ENCODE measurements around the gene ITPK1. TPM values are rescaled to one million over a fixed set of nuclear protein-coding genes. Genes with fewer than 3 reads are reported as not detected.

The ITPK1 gene
- total and polyA plus RNA-seq, 2 experiments from 2014 or later, result 35.9 to 101 TPM

DNA sequence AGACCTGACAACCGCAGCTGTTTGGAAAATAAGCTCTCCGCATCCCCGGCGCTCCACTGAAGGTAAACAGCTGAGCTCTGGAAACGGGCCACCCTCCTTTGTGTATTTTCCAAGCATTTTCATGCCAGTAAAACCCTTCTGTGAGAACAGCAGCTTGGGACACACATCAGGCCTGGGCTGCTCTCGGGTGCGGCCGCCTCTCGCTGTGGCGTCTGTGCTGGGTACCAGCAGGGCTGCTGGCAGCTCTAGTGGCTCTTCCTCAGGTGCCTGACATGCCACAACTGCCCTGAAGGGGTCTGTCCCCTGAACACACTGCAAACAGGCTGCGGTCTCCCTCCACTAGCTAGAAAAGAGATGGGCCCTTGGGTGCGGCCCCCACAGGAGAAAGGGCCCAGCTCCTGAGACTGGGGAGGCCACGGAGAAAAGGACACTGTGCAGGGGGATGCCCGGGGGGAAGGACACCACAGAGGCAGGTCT, 96.3 kb downstream of the ITPK1 start:
- no peaks in the 10 kb centered on the region for H3K36me3 ChIP-seq (ENCODE audit: insufficient read depth)
- no peak overlapping the region for H2AFZ ChIP-seq
- H3K27me3 ChIP-seq (ENCODE audit: insufficient read depth), result no peaks in the 10 kb centered on the region
- peaks cover 17% of the 10 kb centered on the region; the same call in 1 of the 2 replicates for H3K4me1 ChIP-seq (ENCODE audit: insufficient read depth)
- peak overlapping the region; percentile 82; the same call in 1 of the 2 replicates for H3K27ac Mint-ChIP-seq
- ATAC-seq, result peak; percentile 38
- H3K4me3 Mint-ChIP-seq, result no peak overlapping the region
- no peak overlapping the region for H3K27ac ChIP-seq (ENCODE audit: low read depth)
- peaks cover 9% of the 10 kb centered on the region for H3K36me3 Mint-ChIP-seq (ENCODE audit: low read depth)
- H3F3A ChIP-seq (replicated peaks; ENCODE audit: low read depth), result no peaks in the 10 kb centered on the region
- DNase-seq (ENCODE audit: low spot score), result no peak
- H3K4me3 ChIP-seq, result no peak overlapping the region
- no peaks in the 10 kb centered on the region for H3K9me3 Mint-ChIP-seq
- no peak for TF ChIP-seq CREB1 (CRISPR knock-in tag; IDR thresholded peaks at IDR 0.05; ENCODE audit: low read depth)
- TF ChIP-seq, protein P1, sequence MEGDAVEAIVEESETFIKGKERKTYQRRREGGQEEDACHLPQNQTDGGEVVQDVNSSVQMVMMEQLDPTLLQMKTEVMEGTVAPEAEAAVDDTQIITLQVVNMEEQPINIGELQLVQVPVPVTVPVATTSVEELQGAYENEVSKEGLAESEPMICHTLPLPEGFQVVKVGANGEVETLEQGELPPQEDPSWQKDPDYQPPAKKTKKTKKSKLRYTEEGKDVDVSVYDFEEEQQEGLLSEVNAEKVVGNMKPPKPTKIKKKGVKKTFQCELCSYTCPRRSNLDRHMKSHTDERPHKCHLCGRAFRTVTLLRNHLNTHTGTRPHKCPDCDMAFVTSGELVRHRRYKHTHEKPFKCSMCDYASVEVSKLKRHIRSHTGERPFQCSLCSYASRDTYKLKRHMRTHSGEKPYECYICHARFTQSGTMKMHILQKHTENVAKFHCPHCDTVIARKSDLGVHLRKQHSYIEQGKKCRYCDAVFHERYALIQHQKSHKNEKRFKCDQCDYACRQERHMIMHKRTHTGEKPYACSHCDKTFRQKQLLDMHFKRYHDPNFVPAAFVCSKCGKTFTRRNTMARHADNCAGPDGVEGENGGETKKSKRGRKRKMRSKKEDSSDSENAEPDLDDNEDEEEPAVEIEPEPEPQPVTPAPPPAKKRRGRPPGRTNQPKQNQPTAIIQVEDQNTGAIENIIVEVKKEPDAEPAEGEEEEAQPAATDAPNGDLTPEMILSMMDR (conservative IDR thresholded peaks at IDR 0.05; ENCODE audit: low read depth in 2 of 2), result 0 out of 4 replicates have a peak, but pooled peaks of 1 of the 2 experiments have one; percentile 6
- no peak for TF ChIP-seq POLR2AphosphoS5 (IDR thresholded peaks at IDR 0.05; ENCODE audit: low read depth)
- H3K4me2 ChIP-seq, result no peak overlapping the region
- H4K20me1 ChIP-seq (replicated peaks; ENCODE audit: insufficient read depth), result peaks cover 14% of the 10 kb centered on the region; the same call in 1 of the 2 replicates
- peaks cover 20% of the 10 kb centered on the region for H3K27me3 Mint-ChIP-seq (ENCODE audit: insufficient read depth, low read depth, poor library complexity)
- H3K79me2 ChIP-seq (replicated peaks; ENCODE audit: insufficient read depth), result peaks cover 55% of the 10 kb centered on the region
- H3K9me2 ChIP-seq (ENCODE audit: insufficient read depth), result no peaks in the 10 kb centered on the region
- H3K4me1 Mint-ChIP-seq, result peaks cover 62% of the 10 kb centered on the region

- Mint-ChIP-seq H3K27ac (no peak overlapping the region), H3K36me3 (ENCODE audit: low read depth) (peaks cover 9% of the 10 kb centered on the region), H3K9me3 (no peaks in the 10 kb centered on the region), H3K4me3 (no peak overlapping the region; the same call in 2 of the 3 replicates), H3K4me1 (peaks cover 61% of the 10 kb centered on the region), H3K27me3 (ENCODE audit: insufficient read depth, low read depth, poor library complexity) (peaks cover 26% of the 10 kb centered on the region)
- H3K79me2 ChIP-seq (replicated peaks; ENCODE audit: insufficient read depth), result peaks cover 56% of the 10 kb centered on the region
- no peaks in the 10 kb centered on the region for H3F3A ChIP-seq (replicated peaks; ENCODE audit: low read depth)
- peaks cover 17% of the 10 kb centered on the region for H4K20me1 ChIP-seq (replicated peaks; ENCODE audit: insufficient read depth)
- H3K27ac ChIP-seq (ENCODE audit: low read depth), result no peak overlapping the region
- no peak overlapping the region for H3K4me3 ChIP-seq
- H3K4me1 ChIP-seq (ENCODE audit: insufficient read depth), result peaks cover 17% of the 10 kb centered on the region; the same call in 1 of the 2 replicates
- ATAC-seq (no peak), DNase-seq (ENCODE audit: low spot score) (no peak)
- no peak for TF ChIP-seq EZH2 (IDR thresholded peaks at IDR 0.05; ENCODE audit: low read depth, unreplicated experiment)
- no peak overlapping the region for H3K4me2 ChIP-seq
- no peak overlapping the region for H2AFZ ChIP-seq
- H3K36me3 ChIP-seq (ENCODE audit: insufficient read depth), result no peaks in the 10 kb centered on the region
- H3K9me2 ChIP-seq (ENCODE audit: insufficient read depth), result no peaks in the 10 kb centered on the region
- no peaks in the 10 kb centered on the region for H3K27me3 ChIP-seq (ENCODE audit: insufficient read depth)
Measured at GRCh38 chr14:93018366-93018765, 97.4 kb downstream of the ITPK1 start.

DNA sequence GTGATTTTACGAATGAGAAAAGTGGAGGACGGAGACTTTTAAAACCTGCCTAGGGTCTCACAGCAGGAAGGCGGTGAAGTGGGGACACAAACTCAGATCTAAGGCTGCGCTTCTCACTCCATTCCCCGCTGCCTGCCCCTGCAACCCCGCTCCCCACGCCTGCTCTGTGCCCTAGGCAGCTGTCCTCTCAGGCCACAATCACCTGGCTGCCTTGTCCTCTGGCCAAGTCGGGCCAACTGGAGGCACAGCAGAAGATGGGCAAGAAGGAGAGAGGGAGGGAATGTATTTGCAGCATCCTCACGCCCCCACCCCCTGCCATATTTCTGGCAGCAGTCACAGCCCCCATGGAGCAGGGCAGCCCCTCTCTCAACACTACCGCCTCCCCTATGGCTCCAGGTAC, 97.8 kb downstream of the ITPK1 start:
- Histone ChIP-seq H3K4me1 (ENCODE audit: insufficient read depth) (peaks cover 17% of the 10 kb centered on the region; the same call in 1 of the 2 replicates), H2AFZ (no peak overlapping the region), H3K27ac (ENCODE audit: low read depth) (no peak overlapping the region), H3K4me2 (0 out of 2 replicates have a peak overlapping the region, but pooled peaks have one; percentile 10), H4K20me1 (replicated peaks; ENCODE audit: insufficient read depth) (peaks cover 15% of the 10 kb centered on the region), H3F3A (replicated peaks; ENCODE audit: low read depth) (no peaks in the 10 kb centered on the region), H3K9me2 (ENCODE audit: insufficient read depth) (no peaks in the 10 kb centered on the region), H3K36me3 (ENCODE audit: insufficient read depth) (no peaks in the 10 kb centered on the region), H3K79me2 (replicated peaks; ENCODE audit: insufficient read depth) (peaks cover 51% of the 10 kb centered on the region), H3K4me3 (no peak overlapping the region), H3K27me3 (ENCODE audit: insufficient read depth) (no peaks in the 10 kb centered on the region)
- Mint-ChIP-seq H3K4me3 (no peak overlapping the region), H3K27me3 (ENCODE audit: insufficient read depth, low read depth, poor library complexity) (peaks cover 26% of the 10 kb centered on the region), H3K27ac (no peak overlapping the region), H3K9me3 (no peaks in the 10 kb centered on the region), H3K4me1 (peaks cover 62% of the 10 kb centered on the region), H3K36me3 (ENCODE audit: low read depth) (peaks cover 6% of the 10 kb centered on the region; the same call in 2 of the 3 replicates)
- ATAC-seq (peak; percentile 13; the same call in 2 of the 3 replicates), DNase-seq (ENCODE audit: low spot score) (no peak)
- no peak for TF ChIP-seq EZH2phosphoT487 (IDR thresholded peaks at IDR 0.05; ENCODE audit: unreplicated experiment)
- TF ChIP-seq STAT1 (IDR thresholded peaks at IDR 0.05; ENCODE audit: unreplicated experiment), result no peak
- TF ChIP-seq POLR2AphosphoS5 (IDR thresholded peaks at IDR 0.05; ENCODE audit: low read depth), result no peak
- TF ChIP-seq EZH2 (IDR thresholded peaks at IDR 0.05; ENCODE audit: low read depth, unreplicated experiment), result no peak
- TF ChIP-seq, protein P2, sequence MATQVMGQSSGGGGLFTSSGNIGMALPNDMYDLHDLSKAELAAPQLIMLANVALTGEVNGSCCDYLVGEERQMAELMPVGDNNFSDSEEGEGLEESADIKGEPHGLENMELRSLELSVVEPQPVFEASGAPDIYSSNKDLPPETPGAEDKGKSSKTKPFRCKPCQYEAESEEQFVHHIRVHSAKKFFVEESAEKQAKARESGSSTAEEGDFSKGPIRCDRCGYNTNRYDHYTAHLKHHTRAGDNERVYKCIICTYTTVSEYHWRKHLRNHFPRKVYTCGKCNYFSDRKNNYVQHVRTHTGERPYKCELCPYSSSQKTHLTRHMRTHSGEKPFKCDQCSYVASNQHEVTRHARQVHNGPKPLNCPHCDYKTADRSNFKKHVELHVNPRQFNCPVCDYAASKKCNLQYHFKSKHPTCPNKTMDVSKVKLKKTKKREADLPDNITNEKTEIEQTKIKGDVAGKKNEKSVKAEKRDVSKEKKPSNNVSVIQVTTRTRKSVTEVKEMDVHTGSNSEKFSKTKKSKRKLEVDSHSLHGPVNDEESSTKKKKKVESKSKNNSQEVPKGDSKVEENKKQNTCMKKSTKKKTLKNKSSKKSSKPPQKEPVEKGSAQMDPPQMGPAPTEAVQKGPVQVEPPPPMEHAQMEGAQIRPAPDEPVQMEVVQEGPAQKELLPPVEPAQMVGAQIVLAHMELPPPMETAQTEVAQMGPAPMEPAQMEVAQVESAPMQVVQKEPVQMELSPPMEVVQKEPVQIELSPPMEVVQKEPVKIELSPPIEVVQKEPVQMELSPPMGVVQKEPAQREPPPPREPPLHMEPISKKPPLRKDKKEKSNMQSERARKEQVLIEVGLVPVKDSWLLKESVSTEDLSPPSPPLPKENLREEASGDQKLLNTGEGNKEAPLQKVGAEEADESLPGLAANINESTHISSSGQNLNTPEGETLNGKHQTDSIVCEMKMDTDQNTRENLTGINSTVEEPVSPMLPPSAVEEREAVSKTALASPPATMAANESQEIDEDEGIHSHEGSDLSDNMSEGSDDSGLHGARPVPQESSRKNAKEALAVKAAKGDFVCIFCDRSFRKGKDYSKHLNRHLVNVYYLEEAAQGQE (IDR thresholded peaks at IDR 0.05; ENCODE audit: unreplicated experiment), result no peak
- no peak for TF ChIP-seq JUNB (IDR thresholded peaks at IDR 0.05; ENCODE audit: unreplicated experiment)
- TF ChIP-seq NANOG (IDR thresholded peaks at IDR 0.05; ENCODE audit: borderline replicate concordance), result no peak
- TF ChIP-seq, protein P3, sequence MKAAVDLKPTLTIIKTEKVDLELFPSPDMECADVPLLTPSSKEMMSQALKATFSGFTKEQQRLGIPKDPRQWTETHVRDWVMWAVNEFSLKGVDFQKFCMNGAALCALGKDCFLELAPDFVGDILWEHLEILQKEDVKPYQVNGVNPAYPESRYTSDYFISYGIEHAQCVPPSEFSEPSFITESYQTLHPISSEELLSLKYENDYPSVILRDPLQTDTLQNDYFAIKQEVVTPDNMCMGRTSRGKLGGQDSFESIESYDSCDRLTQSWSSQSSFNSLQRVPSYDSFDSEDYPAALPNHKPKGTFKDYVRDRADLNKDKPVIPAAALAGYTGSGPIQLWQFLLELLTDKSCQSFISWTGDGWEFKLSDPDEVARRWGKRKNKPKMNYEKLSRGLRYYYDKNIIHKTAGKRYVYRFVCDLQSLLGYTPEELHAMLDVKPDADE (IDR thresholded peaks at IDR 0.05), result no peak
- TF ChIP-seq ZNF331 (CRISPR knock-in tag; IDR thresholded peaks at IDR 0.05; ENCODE audit: low read depth), result no peak
- TF ChIP-seq ZNF114 (CRISPR knock-in tag; IDR thresholded peaks at IDR 0.05), result no peak

Measured in GM23338 (cell line).